HepG2 (cell line): ENCODE results near the gene TBL3. TPM values are rescaled to one million over a fixed set of nuclear protein-coding genes. Genes with fewer than 3 reads are reported as not detected.
A peak's percentile ranks its signal among the peaks of the same experiment; 100 is the strongest.

ENCODE experiments used
- ASH2L ChIP-seq: fragments of 300-600, 200-600 bp; sonication (generic); IDR thresholded peaks from 2 replicates; pipeline ENCODE4 v1.7.0; 2017; ENCODE audit warnings: low read depth, mild to moderate bottlenecking, moderate library complexity, mixed read lengths, low read length; ENCODE audit not compliant: insufficient read length
- HNF4G ChIP-seq, 2 experiments: sonication (generic) in 1 of 2; formaldehyde crosslinking in 1 of 2; IDR thresholded peaks; 2 replicates each; pipeline versions ENCODE4 v1.4.0 to v1.6.1; 2011 to 2020; ENCODE audit warnings: borderline replicate concordance in 2 of 2, low read depth in 2 of 2, mild to moderate bottlenecking in 2 of 2, low read length in 1 of 2, missing genetic modification reagents in 1 of 2, moderate library complexity in 1 of 2
- SMAD9 ChIP-seq: sonication (generic); formaldehyde crosslinking; IDR thresholded peaks from 2 replicates; pipeline ENCODE4 v1.5.1; 2020; ENCODE audit warnings: mild to moderate bottlenecking, missing genetic modification reagents
- SNAI1 ChIP-seq: sonication (generic); formaldehyde crosslinking; IDR thresholded peaks from 2 replicates; pipeline ENCODE4 v1.5.0; 2020; ENCODE audit warnings: mild to moderate bottlenecking, missing genetic modification reagents, borderline replicate concordance
- TGIF2 ChIP-seq: IDR thresholded peaks from 2 replicates; pipeline ENCODE4 v1.6.1; 2016; ENCODE audit warnings: control low read depth, missing compliant biosample characterization
- ZBTB3 ChIP-seq: sonication (generic); formaldehyde crosslinking; IDR thresholded peaks from 2 replicates; pipeline ENCODE4 v1.4.0; 2020; ENCODE audit warnings: low read depth, mild to moderate bottlenecking, moderate library complexity, missing genetic modification reagents, borderline replicate concordance
- ZKSCAN5 ChIP-seq: sonication (generic); formaldehyde crosslinking; IDR thresholded peaks from 2 replicates; pipeline ENCODE4 v1.5.1; 2020; ENCODE audit warnings: mild to moderate bottlenecking, missing genetic modification reagents
- ZNF383 ChIP-seq: sonication (generic); formaldehyde crosslinking; IDR thresholded peaks from 2 replicates; pipeline ENCODE4 v1.4.0; 2020; ENCODE audit warnings: missing genetic modification reagents, mild to moderate bottlenecking, borderline replicate concordance
- ZSCAN21 ChIP-seq: sonication (generic); formaldehyde crosslinking; IDR thresholded peaks from 2 replicates; pipeline ENCODE4 v1.8.0; 2022; ENCODE audit warnings: mild to moderate bottlenecking, missing genetic modification reagents, moderate library complexity, borderline replicate concordance
- polyA plus RNA-seq, 8 experiments: library from polyadenylated mRNA; depleted of rRNA in 3 of 8; stranded (reverse) in 7 of 8; unstranded in 1 of 8; fragments of >200 nt; fragmentation: Illumina TruSeq in 4 of 8; extraction: Trizol in 4 of 8; gene quantifications; 2 replicates each; pipeline versions ENCODE4 v1.2.1 to v1.2.3, GENCODE V29; 2011 to 2016; ENCODE audit warnings: low read depth in 4 of 8, missing spikeins in 1 of 8, mixed read lengths in 1 of 8; ENCODE audit not compliant: insufficient read depth in 1 of 8
- total RNA-seq, 5 experiments: library from RNA; depleted of rRNA; stranded (reverse); fragments of >200 nt; fragmentation: Illumina TruSeq; extraction: Trizol; gene quantifications; 2 replicates each; pipeline ENCODE4 v1.2.3, GENCODE V29; 2016; ENCODE audit warnings: low read depth in 1 of 5
- TF ChIP-seq, protein P1 (sequence below): sonication (generic); formaldehyde crosslinking; IDR thresholded peaks from 2 replicates; pipeline ENCODE4 v1.8.0; 2022; ENCODE audit warnings: mild to moderate bottlenecking, missing genetic modification reagents; ENCODE audit not compliant: insufficient replicate concordance
- TF ChIP-seq, protein P2 (sequence below): sonication (generic); formaldehyde crosslinking; IDR thresholded peaks from 2 replicates; pipeline ENCODE4 v1.4.0; 2020; ENCODE audit warnings: mild to moderate bottlenecking, missing genetic modification reagents

The TBL3 gene
- total and polyA plus RNA-seq, 2 of the 13 experiments (the other 11 are each of a cell fraction or from before 2014, with no cell fraction given), result 16.8 to 38.0 TPM

DNA sequence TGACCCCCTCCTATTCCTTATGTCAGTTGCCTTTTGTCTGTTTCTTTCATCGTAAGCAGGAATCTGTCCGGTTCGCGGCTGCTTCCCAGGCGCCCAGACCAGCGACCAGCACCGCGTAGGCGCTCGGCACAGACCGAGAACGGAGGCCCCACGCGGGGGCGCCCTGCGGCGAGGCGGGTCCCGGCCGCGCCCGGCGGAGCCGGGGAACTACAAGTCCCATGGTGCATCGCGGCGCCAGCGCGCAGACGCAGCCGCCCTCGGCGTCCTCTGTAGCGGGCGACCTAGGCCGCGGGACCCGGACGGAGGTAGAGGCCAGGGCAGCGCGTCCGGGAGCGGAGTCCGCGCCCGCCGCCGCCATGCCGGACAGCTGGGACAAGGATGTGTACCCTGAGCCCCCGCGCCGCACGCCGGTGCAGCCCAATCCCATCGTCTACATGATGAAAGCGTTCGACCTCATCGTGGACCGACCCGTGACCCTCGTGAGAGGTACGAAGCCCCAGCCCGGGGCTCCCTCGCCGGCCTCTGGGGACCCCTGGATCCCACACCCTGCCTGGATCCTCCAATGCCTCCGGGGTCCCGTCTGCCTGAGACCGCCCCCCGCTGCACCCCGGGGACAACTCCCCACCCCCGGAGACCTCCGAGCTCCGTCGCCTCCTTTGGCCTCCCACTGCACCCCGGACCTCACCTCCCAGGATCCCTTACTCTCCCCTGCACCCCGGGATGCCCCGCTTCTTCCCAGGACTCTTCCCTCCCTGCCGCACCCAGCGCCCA, 12.4 kb upstream of the TBL3 start, which contains the start of gene NDUFB10 (continued):
- TF ChIP-seq ZNF383 (CRISPR knock-in tag) (no peak), ASH2L (peak; percentile 54), SMAD9 (CRISPR knock-in tag) (no peak), ZSCAN21 (CRISPR knock-in tag) (peak; percentile 79), HNF4G (IDR thresholded peaks at IDR 0.05; ENCODE audit: borderline replicate concordance, low read depth, low read length) (no peak), HNF4G (CRISPR knock-in tag; IDR thresholded peaks at IDR 0.05; ENCODE audit: borderline replicate concordance, low read depth) (peak; percentile 63; the same call in 1 of the 2 replicates), ZKSCAN5 (CRISPR knock-in tag) (no peak), SNAI1 (CRISPR knock-in tag) (no peak), ZBTB3 (no peak), TGIF2 (CRISPR knock-in tag) (peak; percentile 65; the same call in 1 of the 2 replicates)
- TF ChIP-seq, protein P1, sequence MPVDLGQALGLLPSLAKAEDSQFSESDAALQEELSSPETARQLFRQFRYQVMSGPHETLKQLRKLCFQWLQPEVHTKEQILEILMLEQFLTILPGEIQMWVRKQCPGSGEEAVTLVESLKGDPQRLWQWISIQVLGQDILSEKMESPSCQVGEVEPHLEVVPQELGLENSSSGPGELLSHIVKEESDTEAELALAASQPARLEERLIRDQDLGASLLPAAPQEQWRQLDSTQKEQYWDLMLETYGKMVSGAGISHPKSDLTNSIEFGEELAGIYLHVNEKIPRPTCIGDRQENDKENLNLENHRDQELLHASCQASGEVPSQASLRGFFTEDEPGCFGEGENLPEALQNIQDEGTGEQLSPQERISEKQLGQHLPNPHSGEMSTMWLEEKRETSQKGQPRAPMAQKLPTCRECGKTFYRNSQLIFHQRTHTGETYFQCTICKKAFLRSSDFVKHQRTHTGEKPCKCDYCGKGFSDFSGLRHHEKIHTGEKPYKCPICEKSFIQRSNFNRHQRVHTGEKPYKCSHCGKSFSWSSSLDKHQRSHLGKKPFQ (CRISPR knock-in tag), result peak; percentile 40
- TF ChIP-seq, protein P2, sequence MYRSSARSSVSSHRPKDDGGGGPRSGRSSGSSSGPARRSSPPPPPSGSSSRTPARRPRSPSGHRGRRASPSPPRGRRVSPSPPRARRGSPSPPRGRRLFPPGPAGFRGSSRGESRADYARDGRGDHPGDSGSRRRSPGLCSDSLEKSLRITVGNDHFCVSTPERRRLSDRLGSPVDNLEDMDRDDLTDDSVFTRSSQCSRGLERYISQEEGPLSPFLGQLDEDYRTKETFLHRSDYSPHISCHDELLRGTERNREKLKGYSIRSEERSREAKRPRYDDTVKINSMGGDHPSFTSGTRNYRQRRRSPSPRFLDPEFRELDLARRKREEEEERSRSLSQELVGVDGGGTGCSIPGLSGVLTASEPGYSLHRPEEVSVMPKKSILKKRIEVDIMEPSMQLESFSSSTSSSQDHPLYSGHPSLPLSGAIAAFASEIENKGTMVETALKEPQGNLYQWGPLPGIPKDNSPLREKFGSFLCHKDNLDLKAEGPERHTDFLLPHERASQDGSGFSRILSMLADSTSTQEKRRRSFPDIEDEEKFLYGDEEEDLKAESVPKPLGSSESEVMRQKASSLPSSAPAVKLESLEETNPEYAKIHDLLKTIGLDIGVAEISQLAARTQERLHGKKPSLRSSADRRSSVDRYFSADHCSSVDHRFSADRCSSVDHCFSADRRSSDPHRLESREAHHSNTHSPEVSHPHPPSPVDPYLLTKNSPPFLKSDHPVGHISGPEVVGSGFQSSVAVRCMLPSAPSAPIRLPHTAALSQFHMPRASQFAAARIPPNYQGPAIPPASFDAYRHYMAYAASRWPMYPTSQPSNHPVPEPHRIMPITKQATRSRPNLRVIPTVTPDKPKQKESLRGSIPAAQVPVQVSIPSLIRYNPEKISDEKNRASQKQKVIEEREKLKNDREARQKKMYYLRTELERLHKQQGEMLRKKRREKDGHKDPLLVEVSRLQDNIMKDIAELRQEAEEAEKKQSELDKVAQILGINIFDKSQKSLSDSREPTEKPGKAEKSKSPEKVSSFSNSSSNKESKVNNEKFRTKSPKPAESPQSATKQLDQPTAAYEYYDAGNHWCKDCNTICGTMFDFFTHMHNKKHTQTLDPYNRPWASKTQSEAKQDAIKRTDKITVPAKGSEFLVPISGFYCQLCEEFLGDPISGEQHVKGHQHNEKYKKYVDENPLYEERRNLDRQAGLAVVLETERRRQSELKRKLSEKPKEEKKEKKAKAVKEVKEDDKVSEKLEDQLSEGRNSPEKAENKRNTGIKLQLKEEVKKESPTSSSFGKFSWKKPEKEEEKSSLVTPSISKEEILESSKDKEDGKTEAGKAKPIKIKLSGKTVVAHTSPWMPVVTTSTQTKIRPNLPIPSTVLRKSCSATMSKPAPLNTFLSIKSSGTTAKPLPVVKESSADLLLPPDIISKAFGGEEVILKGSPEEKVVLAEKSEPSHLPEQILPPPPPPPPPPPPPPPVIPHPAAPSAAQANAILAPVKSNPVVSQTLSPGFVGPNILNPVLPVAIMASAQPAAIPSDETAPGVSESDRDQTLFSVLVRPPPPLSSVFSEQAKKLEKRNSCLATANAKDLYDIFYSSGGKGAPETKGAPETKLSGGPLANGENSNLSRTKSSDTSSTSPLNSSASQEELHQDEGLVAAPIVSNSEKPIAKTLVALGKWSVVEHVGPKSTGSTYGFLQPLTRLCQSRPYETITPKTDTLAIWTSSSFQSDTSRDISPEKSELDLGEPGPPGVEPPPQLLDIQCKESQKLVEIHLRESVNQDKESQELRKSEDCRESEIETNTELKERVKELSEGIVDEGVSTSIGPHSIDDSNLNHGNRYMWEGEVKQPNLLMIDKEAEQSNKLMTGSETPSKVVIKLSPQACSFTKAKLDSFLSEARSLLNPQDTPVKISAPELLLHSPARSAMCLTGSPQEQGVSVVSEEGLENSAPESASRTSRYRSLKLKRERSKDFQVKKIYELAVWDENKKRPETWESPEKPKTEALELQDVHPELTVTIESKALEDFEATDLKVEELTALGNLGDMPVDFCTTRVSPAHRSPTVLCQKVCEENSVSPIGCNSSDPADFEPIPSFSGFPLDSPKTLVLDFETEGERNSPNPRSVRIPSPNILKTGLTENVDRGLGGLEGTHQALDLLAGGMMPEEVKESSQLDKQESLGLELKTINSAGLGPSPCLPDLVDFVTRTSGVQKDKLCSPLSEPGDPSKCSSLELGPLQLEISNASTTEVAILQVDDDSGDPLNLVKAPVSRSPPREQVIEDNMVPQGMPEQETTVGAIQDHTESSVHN (CRISPR knock-in tag), result no peak
